ENCODE data around the gene C1orf35. TPM values are rescaled to one million over a fixed set of nuclear protein-coding genes. Genes with fewer than 3 reads are reported as not detected.

Gene C1orf35
- polyA plus RNA-seq, 4 donors: 13.8 to 23.8 (median 14.7) TPM

GRCh38 chr1:228110556-228110955 lies 7.4 kb upstream of the C1orf35 start:
- DNase-seq (ENCODE audit: low read depth in 4 of 4, low spot score in 3 of 4): no peak

DNA sequence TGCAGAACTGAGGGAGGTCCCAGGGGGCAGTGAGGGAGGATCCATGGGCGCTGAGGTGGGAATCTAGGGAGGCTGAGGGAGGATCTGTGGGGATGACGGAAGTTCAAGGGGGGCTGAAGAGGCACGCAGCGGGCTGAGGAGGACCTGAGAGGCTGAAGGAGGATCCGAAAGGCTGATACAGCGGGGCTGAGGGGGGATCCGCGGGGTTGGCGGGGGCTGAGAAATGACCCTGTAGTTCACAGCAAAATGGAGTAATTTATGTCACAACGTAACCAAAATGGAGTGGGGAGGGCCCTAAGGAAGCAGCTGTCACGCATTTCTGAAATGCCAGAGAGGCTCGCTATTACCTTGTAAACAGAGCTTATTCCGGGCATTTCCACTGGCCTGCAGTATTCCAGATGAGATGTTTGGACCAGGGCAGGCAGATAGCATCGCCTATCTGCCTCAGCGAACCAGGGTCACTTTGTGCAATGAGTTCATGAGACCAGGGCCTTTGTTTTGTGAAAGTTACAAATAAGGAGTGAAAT lies 6.9 kb upstream of the C1orf35 start:
- DNase-seq (ENCODE audit: low read depth in 4 of 4, low spot score in 3 of 4): peak in 2 of 4 donors; percentile 19 to 25

DNA sequence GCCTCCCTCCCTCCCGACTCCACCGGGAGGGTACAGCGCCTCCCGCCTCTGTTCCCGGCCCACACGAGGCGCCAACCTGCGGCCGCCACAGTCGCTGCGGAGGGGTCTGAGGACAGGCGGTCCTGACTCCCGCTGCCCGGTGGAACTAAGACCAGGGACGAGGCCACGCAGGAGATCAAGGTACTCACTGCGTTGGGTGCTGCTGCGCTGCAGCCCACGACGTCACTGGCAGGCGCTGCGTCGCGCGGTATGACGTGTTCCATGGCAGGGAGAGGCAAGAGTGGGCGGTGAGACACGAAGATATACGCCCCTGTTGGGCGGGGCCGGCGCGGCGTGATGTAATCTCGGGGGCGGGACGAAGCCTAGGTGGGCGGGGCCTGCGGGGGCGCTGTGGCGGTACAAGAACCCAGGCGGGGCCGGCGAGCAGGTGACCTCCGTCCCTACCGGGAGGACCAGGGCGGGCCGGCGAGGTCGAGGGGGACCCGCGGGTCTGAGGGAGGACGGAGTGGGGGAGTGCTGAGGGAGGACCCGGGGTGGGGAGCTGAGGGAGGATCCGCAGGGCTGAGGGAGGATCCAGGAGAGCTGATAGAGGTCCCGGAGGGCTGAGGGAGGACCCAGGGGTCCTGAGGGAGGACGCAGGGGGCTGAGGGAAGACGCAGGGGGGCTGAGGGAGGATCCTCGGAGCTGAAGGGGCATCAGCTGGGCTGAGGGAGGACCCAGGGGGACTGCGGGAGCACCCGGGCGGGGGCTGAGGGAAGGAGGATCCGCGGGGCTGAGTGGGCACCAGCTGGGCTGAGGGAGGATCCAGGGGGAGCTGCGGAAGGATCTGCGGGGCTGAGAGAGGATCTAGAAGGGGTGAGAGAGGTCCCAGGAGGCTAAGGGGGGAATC lies 6.2 kb upstream of the C1orf35 start, which contains the start of gene MRPL55:
MRPL55 (minus strand) TSS at position 227 of the 889 bp plus-strand sequence. CDS start 1,039 bp downstream, outside the sequence.
- peak; percentile 93 to 99 (median 94) for DNase-seq (ENCODE audit: low read depth in 4 of 4, low spot score in 3 of 4)

DNA sequence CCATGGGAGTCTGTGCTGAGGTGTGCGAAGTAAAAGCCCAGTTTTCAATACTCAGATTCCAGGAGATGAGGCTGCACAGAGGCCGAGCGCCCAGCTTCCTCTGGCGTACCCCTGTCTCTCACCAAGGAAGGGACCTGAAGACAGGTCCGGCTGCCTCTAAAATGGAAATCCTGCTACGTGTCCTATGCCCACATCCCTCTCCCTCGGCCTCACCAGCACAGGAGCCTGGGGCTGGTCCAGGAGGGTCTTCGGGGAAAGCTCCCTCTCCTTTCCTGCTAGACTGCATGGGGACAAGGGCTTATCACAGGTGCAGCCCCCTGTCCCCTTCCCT lies 5.6 kb upstream of the C1orf35 start:
- DNase-seq (ENCODE audit: low read depth in 4 of 4, low spot score in 3 of 4): no peak

GRCh38 chr1:228108055-228108690 lies 5.0 kb upstream of the C1orf35 start:
- DNase-seq (ENCODE audit: low read depth in 4 of 4, low spot score in 3 of 4): no peak

- no peak for DNase-seq (ENCODE audit: low read depth in 4 of 4, low spot score in 3 of 4)
Observed at GRCh38 chr1:228107636-228108035, 4.5 kb upstream of the C1orf35 start.

DNA sequence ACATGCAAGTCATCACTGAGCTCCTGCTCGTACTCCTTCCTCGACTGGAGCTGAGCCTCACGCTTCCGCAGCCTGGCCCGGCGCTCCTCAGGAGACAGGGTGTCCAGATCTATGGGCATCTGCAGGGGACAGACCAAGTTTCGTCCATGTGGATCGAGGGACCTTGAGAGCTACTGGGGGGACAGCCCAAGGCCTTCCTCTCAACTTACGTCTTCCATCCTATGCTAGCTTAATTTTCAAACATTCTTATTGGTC lies 3.6 kb upstream of the C1orf35 start:
- no peak for DNase-seq (ENCODE audit: low read depth in 4 of 4, low spot score in 3 of 4)

DNA sequence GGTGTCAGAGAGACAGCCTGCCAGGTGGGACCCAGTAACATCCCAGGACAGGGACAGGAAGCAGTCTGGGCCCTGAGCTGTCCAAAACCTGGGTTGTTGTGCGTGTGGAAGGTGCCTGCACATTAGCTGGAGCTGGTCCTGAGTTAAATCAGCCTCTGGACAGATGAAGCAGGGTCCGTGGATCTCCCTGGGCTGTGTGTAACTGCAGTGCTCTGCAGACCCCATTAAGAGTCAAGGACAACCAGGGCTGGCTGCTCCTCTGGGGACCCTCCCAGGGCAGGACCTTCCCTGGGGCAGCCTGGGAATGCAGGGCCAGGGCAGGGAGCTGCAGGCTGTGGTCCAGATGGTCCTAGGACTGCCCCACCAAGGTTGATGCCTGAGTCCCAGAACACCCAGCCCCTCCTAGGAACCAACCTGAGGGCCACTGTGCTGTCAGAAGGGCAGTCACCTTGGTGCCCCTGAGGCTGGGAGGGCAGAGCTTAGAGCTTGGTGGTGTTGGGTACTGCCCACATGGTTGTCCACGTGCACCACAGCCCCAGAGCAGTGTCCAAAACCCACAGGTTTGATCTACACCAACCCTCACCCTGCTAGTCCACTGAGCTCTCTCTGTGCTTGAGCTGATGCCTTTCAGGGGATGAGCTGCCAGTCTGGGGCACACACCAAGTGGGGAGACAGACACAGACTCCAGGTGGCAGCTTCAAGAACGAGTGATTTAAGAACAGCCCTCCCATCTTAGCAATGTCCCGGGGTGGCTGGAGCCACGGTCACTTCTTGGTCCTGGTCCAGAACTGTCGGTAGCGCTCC lies 3.1 kb upstream of the C1orf35 start:
- DNase-seq (ENCODE audit: low read depth in 4 of 4, low spot score in 3 of 4): no peak

GRCh38 chr1:228105270-228105995 lies 2.3 kb upstream of the C1orf35 start:
- DNase-seq (ENCODE audit: low read depth in 4 of 4, low spot score in 3 of 4): no peak

GRCh38 chr1:228104526-228105269 lies 1.6 kb upstream of the C1orf35 start:
- no peak for DNase-seq (ENCODE audit: low read depth in 4 of 4, low spot score in 3 of 4)

- DNase-seq (ENCODE audit: low read depth in 4 of 4, low spot score in 3 of 4): no peak
Observed at GRCh38 chr1:228101994-228102790, 933 bp downstream of the C1orf35 start.

DNA sequence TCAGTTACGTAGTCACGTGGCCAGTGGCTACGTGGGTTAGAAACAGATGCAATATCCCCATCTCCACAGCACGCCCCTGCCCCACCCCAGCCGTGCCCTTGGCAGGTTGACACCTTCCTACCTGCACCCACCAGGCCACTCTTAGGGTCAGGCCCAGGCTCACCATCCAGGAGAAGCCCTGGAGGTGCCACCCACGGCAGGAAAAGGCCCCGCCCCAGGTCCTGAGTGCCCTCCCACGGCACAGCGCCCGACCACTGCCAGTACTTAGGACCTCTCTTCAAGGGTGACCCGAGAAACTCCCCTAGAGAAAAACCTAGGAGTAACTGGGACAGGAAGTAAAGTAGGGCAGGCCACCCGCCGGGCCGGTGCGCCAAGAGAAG lies 1.5 kb downstream of the C1orf35 start:
- DNase-seq (ENCODE audit: low read depth in 4 of 4, low spot score in 3 of 4): no peak

GRCh38 chr1:228100822-228101613 lies 2.1 kb downstream of the C1orf35 start:
- no peak for DNase-seq (ENCODE audit: low read depth in 4 of 4, low spot score in 3 of 4)

DNA sequence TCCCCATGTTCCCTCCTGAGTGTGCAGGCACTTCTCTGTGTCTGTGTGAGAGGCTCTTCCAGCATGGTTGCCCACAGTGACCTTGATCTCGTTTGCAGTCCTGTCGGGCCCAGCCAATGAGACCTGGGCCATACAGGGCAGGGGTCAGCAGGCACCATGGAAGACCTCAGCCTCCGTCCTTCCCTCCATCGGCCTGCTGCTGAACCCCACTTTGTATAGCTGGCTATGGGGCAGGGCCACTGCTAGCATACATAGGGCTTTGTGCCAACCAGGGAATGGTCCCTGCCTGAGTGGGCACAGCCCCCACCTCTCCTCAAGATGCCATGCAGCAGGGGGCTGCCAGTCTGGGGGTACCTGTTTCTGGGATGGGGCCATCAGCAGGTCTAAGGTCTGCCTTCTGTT lies 3.8 kb downstream of the C1orf35 start:
- DNase-seq (ENCODE audit: low read depth in 4 of 4, low spot score in 3 of 4): no peak

DNA sequence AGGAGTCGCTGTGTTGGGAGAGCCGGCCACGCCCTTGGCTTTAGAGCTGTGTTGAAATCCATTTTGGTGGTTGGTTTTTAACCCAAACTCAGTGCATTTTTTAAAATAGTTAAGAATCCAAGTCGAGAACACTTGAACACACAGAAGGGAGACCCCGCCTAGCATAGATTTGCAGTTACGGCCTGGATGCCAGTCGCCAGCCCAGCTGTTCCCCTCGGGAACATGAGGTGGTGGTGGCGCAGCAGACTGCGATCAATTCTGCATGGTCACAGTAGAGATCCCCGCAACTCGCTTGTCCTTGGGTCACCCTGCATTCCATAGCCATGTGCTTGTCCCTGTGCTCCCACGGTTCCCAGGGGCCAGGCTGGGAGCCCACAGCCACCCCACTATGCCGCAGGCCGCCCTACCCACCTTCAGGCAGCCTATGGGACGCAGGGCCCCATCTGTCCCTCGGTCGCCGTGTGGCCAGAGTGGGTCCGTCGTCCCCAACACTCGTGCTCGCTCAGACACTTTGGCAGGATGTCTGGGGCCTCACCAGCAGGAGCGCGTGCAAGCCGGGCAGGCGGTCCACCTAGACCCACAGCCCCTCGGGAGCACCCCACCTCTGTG lies 4.7 kb downstream of the C1orf35 start:
- no peak for DNase-seq (ENCODE audit: low read depth in 4 of 4, low spot score in 3 of 4)

GRCh38 chr1:228097333-228098081 lies 5.6 kb downstream of the C1orf35 start:
- DNase-seq (ENCODE audit: low read depth in 4 of 4, low spot score in 3 of 4): no peak
